Loucy (cell line): Measurements from ENCODE around the gene UBE4A.

Experiments used
- EZH2phosphoT487 ChIP-seq: fragments of 200-600 bp; IDR thresholded peaks from 2 replicates; pipeline ENCODE4 v1.6.1; 2018; ENCODE audit warnings: antibody characterized with exemption, mild to moderate bottlenecking, moderate library complexity, borderline replicate concordance
- TF ChIP-seq, protein P1 (sequence below): fragments of 200-600 bp; sonication (generic); conservative IDR thresholded peaks from 2 replicates; pipeline ENCODE4 v1.5.1; 2014; ENCODE audit warnings: mild to moderate bottlenecking, antibody characterized with exemption, low read length

DNA sequence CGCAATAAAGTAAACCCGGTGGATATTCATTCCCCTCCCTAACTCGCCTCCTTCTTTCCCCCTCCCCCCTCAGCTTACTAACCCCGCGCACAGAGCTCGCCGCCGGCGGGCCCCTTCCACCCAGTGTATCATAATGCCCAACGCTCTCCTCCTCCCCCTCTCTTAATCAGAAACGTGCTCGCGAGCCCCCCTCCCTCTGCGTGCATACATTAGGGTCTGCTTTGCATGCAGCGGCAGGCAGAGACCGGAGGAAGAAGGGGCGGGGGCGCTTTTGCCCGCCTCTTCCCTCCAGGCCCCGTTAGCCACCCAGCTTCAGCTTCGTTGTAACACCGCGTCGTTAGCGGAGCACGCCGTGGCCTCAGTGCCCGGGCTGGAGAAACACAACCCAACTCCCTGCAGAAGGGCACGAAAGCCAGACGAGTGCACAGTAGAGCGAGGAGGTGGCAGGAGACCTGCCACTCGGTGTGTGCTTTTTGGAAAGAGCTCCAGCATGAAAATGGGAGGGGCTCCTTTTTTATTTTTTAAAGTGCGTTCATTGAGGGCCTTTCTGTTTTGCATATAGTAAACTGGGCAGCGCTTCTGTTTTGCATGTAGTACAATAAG lies 76.0 kb downstream of the UBE4A start:
- TF ChIP-seq, protein P1, sequence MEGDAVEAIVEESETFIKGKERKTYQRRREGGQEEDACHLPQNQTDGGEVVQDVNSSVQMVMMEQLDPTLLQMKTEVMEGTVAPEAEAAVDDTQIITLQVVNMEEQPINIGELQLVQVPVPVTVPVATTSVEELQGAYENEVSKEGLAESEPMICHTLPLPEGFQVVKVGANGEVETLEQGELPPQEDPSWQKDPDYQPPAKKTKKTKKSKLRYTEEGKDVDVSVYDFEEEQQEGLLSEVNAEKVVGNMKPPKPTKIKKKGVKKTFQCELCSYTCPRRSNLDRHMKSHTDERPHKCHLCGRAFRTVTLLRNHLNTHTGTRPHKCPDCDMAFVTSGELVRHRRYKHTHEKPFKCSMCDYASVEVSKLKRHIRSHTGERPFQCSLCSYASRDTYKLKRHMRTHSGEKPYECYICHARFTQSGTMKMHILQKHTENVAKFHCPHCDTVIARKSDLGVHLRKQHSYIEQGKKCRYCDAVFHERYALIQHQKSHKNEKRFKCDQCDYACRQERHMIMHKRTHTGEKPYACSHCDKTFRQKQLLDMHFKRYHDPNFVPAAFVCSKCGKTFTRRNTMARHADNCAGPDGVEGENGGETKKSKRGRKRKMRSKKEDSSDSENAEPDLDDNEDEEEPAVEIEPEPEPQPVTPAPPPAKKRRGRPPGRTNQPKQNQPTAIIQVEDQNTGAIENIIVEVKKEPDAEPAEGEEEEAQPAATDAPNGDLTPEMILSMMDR: no peak
- TF ChIP-seq EZH2phosphoT487: no peak
